Neuronal stem cell (in vitro differentiated cells): Measurements from ENCODE around the gene CNIH2.

ENCODE experiments used
- DNase-seq: peaks from one replicate; pipeline ENCODE4 v3.0.0-alpha.2; 2013; ENCODE audit warnings: low spot score
- H2AFZ ChIP-seq: one replicate; pipeline ENCODE4 v1.6.1; 2013; ENCODE audit warnings: mild to moderate bottlenecking, low read length, inconsistent platforms
- H2AK5ac ChIP-seq: 2 replicates; pipeline ENCODE4 v1.6.1; 2013; ENCODE audit warnings: low read depth, mild to moderate bottlenecking, inconsistent platforms, low read length, moderate library complexity, mixed read lengths
- H2BK120ac ChIP-seq: 2 replicates; pipeline ENCODE4 v1.6.1; 2013; ENCODE audit warnings: low read depth, mild to moderate bottlenecking, inconsistent platforms, low read length, moderate library complexity, mixed read lengths
- H2BK12ac ChIP-seq: one replicate; pipeline ENCODE4 v1.6.1; 2013; ENCODE audit warnings: low read length, inconsistent platforms
- H2BK15ac ChIP-seq: 2 replicates; pipeline ENCODE4 v1.6.1; 2013; ENCODE audit warnings: mild to moderate bottlenecking, low read length, inconsistent platforms, mixed read lengths
- H2BK5ac ChIP-seq: one replicate; pipeline ENCODE4 v1.6.1; 2013; ENCODE audit warnings: inconsistent platforms, mild to moderate bottlenecking, low read length, moderate library complexity
- H3K14ac ChIP-seq: one replicate; pipeline ENCODE4 v1.6.1; 2013; ENCODE audit warnings: low read length, inconsistent platforms
- H3K18ac ChIP-seq: 2 replicates; pipeline ENCODE4 v1.6.1; 2013; ENCODE audit warnings: low read length, inconsistent platforms
- H3K23ac ChIP-seq: 2 replicates; pipeline ENCODE4 v1.6.1; 2013; ENCODE audit warnings: low read depth, mild to moderate bottlenecking, mixed read lengths, low read length, inconsistent platforms; ENCODE audit not compliant: poor library complexity
- H3K27ac ChIP-seq: replicated peaks from 3 replicates; pipeline ENCODE4 v1.5.1; 2013; ENCODE audit warnings: low read length, inconsistent platforms
- H3K27me3 ChIP-seq, 3 experiments: 2 replicates each; pipeline ENCODE4 v1.6.1; 2013; ENCODE audit warnings: low read length in 3 of 3, mild to moderate bottlenecking in 2 of 3, inconsistent platforms in 1 of 3, low read depth in 1 of 3, mixed read lengths in 1 of 3, moderate library complexity in 1 of 3; ENCODE audit not compliant: control insufficient read depth in 3 of 3, insufficient read depth in 3 of 3
- H3K36me3 ChIP-seq, 2 donors: replicated peaks in 1 of 2; 2 replicates each; pipeline ENCODE4 v1.6.1; 2013; ENCODE audit warnings: low read length in 2 of 2; ENCODE audit not compliant: control insufficient read depth in 2 of 2, insufficient read depth in 2 of 2
- H3K4ac ChIP-seq: 2 replicates; pipeline ENCODE4 v1.6.1; 2013; ENCODE audit warnings: inconsistent platforms, mild to moderate bottlenecking, low read length, moderate library complexity
- H3K4me1 ChIP-seq, 2 donors: 1 replicate in 1 of 2; 2 replicates in 1 of 2; pipeline ENCODE4 v1.6.1; 2013; ENCODE audit warnings: low read length in 2 of 2, low read depth in 1 of 2; ENCODE audit not compliant: control insufficient read depth in 2 of 2, insufficient read depth in 1 of 2
- H3K4me2 ChIP-seq: one replicate; pipeline ENCODE4 v1.6.1; 2013; ENCODE audit warnings: mild to moderate bottlenecking, low read length, inconsistent platforms; ENCODE audit not compliant: insufficient read depth, poor library complexity, severe bottlenecking
- H3K4me3 ChIP-seq, 2 donors: 2 replicates each; pipeline ENCODE4 v1.5.1; 2013; ENCODE audit warnings: low read length in 2 of 2, mild to moderate bottlenecking in 2 of 2, inconsistent platforms in 1 of 2, moderate library complexity in 1 of 2
- H3K79me1 ChIP-seq: one replicate; pipeline ENCODE4 v1.6.1; 2013; ENCODE audit warnings: low read depth, mild to moderate bottlenecking, inconsistent platforms, low read length, moderate library complexity
- H3K9ac ChIP-seq: one replicate; pipeline ENCODE4 v1.6.1; 2013; ENCODE audit warnings: mild to moderate bottlenecking, low read depth, low read length, inconsistent platforms; ENCODE audit not compliant: poor library complexity
- H3K9me3 ChIP-seq, 2 donors: replicated peaks in 1 of 2; 2 replicates each; pipeline versions ENCODE3 to v1.6.1; 2013; ENCODE audit warnings: low read length in 2 of 2, mild to moderate bottlenecking in 2 of 2, inconsistent platforms in 1 of 2, low read depth in 1 of 2, mixed read lengths in 1 of 2, moderate library complexity in 1 of 2; ENCODE audit not compliant: control insufficient read depth in 2 of 2, insufficient read depth in 1 of 2
- H4K8ac ChIP-seq: one replicate; pipeline ENCODE4 v1.6.1; 2013; ENCODE audit warnings: low read depth, mild to moderate bottlenecking, inconsistent platforms, low read length, moderate library complexity
- H4K91ac ChIP-seq: one replicate; pipeline ENCODE4 v1.6.1; 2013; ENCODE audit warnings: low read length, low read depth, mild to moderate bottlenecking, inconsistent platforms; ENCODE audit not compliant: poor library complexity
- WGBS, 2 donors: extraction: QIAGEN DNeasy Blood & Tissue Kit; methylation state at CpG; one replicate each; pipeline ENCODE4 v1.1.7; 2013; ENCODE audit warnings: missing lambda C conversion rate in 2 of 2, mixed read lengths in 1 of 2; ENCODE audit not compliant: insufficient read length in 2 of 2, insufficient replicate concordance in 1 of 2; ENCODE audit errors: extremely low coverage in 2 of 2; 5-methylcytosine and 5-hydroxymethylcytosine counted together

Gene CNIH2

GRCh38 chr11:66287889-66288670 is 10.1 kb downstream of the CNIH2 start:
- DNase-seq, result no peak
- H3K79me1 ChIP-seq, result peaks cover 8% of the 10 kb centered on the region
- peaks cover 12 to 16% of the 10 kb centered on the region in 2 donors for H3K4me1 ChIP-seq
- H3K27ac ChIP-seq, result no peak overlapping the region
- H3K9ac ChIP-seq, result peak overlapping the region; percentile 96
- peak overlapping the region; percentile 90 for H3K4me2 ChIP-seq
- H2BK15ac ChIP-seq, result no peak overlapping the region
- H2AK5ac ChIP-seq, result peak overlapping the region; percentile 95
- H4K91ac ChIP-seq, result no peak overlapping the region
- WGBS, 2 donors, result no CpG with 5 or more reads among the region's 20 CpGs
- peak overlapping the region; percentile 35 for H2BK120ac ChIP-seq
- H4K8ac ChIP-seq, result no peak overlapping the region
- peak overlapping the region; percentile 95 for H3K23ac ChIP-seq
- peak overlapping the region; percentile 89 for H2BK5ac ChIP-seq
- peak overlapping the region; percentile 87 for H2AFZ ChIP-seq
- H3K4me3 ChIP-seq, result peak overlapping the region; percentile 63 to 91
- no peak overlapping the region for H2BK12ac ChIP-seq
- H3K4ac ChIP-seq, result peak overlapping the region; percentile 30
- peaks cover 0 to 5% of the 10 kb centered on the region in 2 donors for H3K9me3 ChIP-seq
- peak overlapping the region; percentile 75 for H3K14ac ChIP-seq
- H3K27me3 ChIP-seq, result peaks cover 18 to 30% (median 30%) of the 10 kb centered on the region in 3 experiments
- peaks cover 19 to 39% of the 10 kb centered on the region in 2 donors for H3K36me3 ChIP-seq
- peak overlapping the region; percentile 36 for H3K18ac ChIP-seq

- Histone ChIP-seq H2BK15ac (peak within 1 kb of the TSS; percentile 86), H3K36me3 (peaks cover 16 to 32% of the 10 kb centered on the region in 2 donors), H4K91ac (no peak within 1 kb of the TSS), H3K9ac (peak within 1 kb of the TSS; percentile 96), H4K8ac (no peak within 1 kb of the TSS), H3K23ac (peak within 1 kb of the TSS; percentile 95), H3K4me2 (peak within 1 kb of the TSS; percentile 95), H2BK5ac (peak within 1 kb of the TSS; percentile 89), H2AK5ac (peak within 1 kb of the TSS; percentile 95), H3K4me1 (peaks cover 9 to 14% of the 10 kb centered on the region in 2 donors), H3K27ac (peak within 1 kb of the TSS; percentile 78), H3K4me3 (peak within 1 kb of the TSS; percentile 63 to 91), H2BK120ac (peak within 1 kb of the TSS; percentile 35), H3K9me3 (peaks cover 0 to 5% of the 10 kb centered on the region in 2 donors), H3K27me3 (peaks cover 19 to 39% (median 38%) of the 10 kb centered on the region in 3 experiments), H3K14ac (peak within 1 kb of the TSS; percentile 87), H3K4ac (peak within 1 kb of the TSS; percentile 71), H3K18ac (peak within 1 kb of the TSS; percentile 99), H2BK12ac (no peak within 1 kb of the TSS), H2AFZ (peak within 1 kb of the TSS; percentile 88), H3K79me1 (peaks cover 8% of the 10 kb centered on the region)
- DNase-seq, result peak; percentile 98
- WGBS, 2 donors, result no CpG with 5 or more reads among the region's 87 CpGs
Measured at GRCh38 chr11:66288671-66289547, 10.9 kb downstream of the CNIH2 start, which contains the start of gene YIF1A. YIF1A (minus strand) TSS chr11:66289143; CDS start chr11:66288985, 158 bp downstream.

- H3K27ac ChIP-seq, result peak overlapping the region; percentile 78
- H3K4ac ChIP-seq, result no peak overlapping the region
- peaks cover 9 to 14% of the 10 kb centered on the region in 2 donors for H3K4me1 ChIP-seq
- H3K4me3 ChIP-seq, result peak overlapping the region; percentile 63 to 83
- no peak overlapping the region for H2BK12ac ChIP-seq
- peaks cover 0 to 5% of the 10 kb centered on the region in 2 donors for H3K9me3 ChIP-seq
- peak overlapping the region; percentile 93 for H3K18ac ChIP-seq
- H4K91ac ChIP-seq, result no peak overlapping the region
- H3K79me1 ChIP-seq, result peaks cover 8% of the 10 kb centered on the region
- H3K36me3 ChIP-seq, result peaks cover 10 to 24% of the 10 kb centered on the region in 2 donors
- H3K9ac ChIP-seq, result peak overlapping the region; percentile 50
- H3K14ac ChIP-seq, result no peak overlapping the region
- peak overlapping the region; percentile 86 for H2BK15ac ChIP-seq
- H2BK5ac ChIP-seq, result peak overlapping the region; percentile 68
- H3K27me3 ChIP-seq, result peaks cover 19 to 46% (median 40%) of the 10 kb centered on the region in 3 experiments
- peak overlapping the region; percentile 95 for H3K4me2 ChIP-seq
- H2AFZ ChIP-seq, result peak overlapping the region; percentile 88
- no peak overlapping the region for H4K8ac ChIP-seq
- no peak overlapping the region for H2BK120ac ChIP-seq
- peak; percentile 85 for DNase-seq
- no peak overlapping the region for H2AK5ac ChIP-seq
- WGBS, 2 donors, result no CpG with 5 or more reads among the region's 36 CpGs
- peak overlapping the region; percentile 60 for H3K23ac ChIP-seq
Measured at GRCh38 chr11:66289548-66290329, 11.8 kb downstream of the CNIH2 start.
